HS-27A (cell line): ENCODE measurements around the gene ACADVL.

Experiments
- DNase-seq: peaks from one replicate; pipeline ENCODE4 v3.0.0-alpha.2; 2012; ENCODE audit warnings: low read depth, missing footprints

ACADVL gene

GRCh38 chr17:7191571-7192270 is 28.0 kb upstream of the ACADVL start:
- DNase-seq: no peak

- no peak for DNase-seq
Observed at GRCh38 chr17:7192271-7192937, 27.3 kb upstream of the ACADVL start.

DNA sequence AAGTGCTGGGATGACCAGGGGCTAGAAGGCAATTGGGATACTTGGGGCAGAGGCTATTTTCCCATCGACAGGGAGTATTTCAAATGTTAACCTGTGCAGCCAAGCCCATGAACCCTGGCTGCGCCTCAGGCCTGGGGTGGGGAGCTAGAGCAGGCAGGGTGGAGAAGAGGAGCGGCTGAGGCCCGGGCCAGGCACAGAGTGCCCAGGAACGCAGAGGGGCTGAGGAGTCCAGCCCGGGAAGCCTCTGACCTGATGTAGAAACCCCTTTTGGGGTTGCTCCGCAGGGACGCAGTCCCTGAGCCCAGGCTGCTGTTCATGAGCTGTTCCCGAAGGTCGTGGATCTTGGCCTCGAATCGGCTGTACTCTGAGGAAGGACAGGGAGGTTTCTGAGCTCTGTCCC is 23.8 kb upstream of the ACADVL start:
- no peak for DNase-seq

GRCh38 chr17:7196651-7197401 is 22.9 kb upstream of the ACADVL start:
- DNase-seq: no peak

- DNase-seq: no peak
Observed at GRCh38 chr17:7203391-7203790, 16.3 kb upstream of the ACADVL start.

GRCh38 chr17:7204336-7204735 is 15.4 kb upstream of the ACADVL start:
- no peak for DNase-seq

GRCh38 chr17:7204828-7205461 is 14.8 kb upstream of the ACADVL start:
- no peak for DNase-seq

DNA sequence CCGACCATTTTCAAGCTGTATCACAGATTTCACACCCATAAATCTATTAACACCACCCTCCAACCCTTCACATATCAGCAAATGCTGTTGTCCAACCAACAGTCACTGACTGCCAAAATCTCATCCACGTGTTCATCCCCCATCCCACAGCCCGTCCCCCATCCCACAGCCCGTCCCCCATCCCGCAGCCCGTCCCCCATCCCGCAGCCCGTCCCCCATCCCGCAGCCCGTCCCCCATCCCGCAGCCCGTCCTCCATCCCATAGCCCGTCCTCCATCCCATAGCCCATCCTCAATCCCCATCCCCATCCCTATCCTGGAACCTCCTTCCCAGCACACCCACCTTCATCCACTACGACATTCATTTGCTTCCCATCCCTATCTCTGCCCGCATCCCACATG is 14.2 kb upstream of the ACADVL start:
- DNase-seq: no peak

DNA sequence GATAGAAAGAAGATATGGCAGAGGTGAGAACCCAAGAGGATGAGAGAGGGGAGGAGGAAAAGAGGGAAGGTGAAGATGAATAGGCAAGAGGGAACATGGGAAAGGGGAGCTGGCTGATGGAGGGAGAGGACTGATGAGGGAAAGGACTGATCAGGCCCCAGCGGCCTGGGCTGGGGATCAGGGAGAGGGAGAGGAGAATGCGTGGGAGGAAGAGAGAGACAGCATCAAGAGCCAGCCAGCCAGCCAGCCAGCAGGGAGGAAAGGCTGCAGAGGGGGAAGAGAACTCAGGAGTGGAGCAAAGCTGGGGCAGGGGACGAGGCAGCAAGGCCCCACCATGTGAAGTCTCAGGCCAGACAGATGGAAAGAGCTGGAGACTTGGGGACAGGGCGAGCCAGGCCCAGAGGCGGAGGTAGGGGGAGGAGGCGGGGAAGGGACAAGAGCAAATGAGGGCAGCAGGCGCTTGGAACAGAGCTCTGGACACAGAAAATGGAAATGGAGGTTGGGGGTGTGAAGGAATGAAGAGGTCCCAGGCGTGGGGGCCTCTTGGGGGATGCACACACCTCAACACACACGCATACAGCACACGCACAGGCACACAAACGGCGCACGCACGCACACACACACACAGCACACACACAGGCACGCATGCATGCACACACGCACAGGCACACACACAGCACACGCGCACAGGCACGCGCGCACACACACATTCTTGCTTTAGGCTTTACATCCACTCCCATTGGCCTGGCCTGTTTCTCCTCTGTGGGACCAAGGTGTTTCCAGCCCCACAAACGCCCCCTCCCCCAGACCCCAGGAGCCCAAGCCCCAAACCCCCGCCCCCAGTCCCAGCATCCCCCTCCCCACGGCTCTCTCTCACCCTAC is 12.4 kb upstream of the ACADVL start:
- DNase-seq: no peak

- DNase-seq: no peak
Observed at GRCh38 chr17:7208027-7208571, 11.6 kb upstream of the ACADVL start.

- DNase-seq: no peak
Observed at GRCh38 chr17:7208754-7209460, 10.8 kb upstream of the ACADVL start.

DNA sequence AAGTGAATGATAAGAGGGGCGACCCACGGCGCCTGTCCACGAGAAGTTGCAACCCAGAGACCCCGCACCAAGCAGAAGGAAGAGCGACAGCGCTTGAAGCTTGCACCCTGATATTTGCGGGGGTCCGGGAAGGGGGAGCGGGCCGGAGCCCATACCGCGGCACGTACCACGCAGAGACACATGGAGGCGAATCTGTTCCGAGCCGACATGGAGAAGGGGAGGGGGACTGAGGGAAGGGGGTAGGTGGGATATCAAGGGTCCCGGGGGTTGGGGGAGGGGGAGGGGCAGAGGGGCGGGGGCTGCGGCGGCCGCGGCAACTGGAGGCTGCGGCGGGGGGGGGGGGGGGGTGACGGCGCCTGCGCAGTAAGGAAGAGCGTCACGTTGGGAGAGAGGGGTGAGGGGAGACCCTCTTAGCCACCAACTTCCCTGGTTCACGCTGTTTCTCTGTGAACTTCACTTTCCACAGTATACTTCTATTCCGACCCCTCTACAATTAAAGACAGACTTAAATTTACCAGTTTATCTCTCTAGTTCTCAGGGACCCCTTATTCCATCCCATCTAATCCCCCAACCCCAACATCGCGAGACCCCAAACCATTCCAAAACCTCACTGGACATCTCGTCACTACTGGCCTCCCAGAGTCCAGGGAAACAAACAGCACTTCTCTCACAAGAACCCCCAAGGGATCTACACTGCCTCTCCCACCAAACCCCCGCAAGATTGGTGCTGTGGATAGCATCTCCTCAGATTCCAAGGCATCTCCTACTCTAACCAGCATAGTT is 8.1 kb upstream of the ACADVL start:
- no peak for DNase-seq

DNA sequence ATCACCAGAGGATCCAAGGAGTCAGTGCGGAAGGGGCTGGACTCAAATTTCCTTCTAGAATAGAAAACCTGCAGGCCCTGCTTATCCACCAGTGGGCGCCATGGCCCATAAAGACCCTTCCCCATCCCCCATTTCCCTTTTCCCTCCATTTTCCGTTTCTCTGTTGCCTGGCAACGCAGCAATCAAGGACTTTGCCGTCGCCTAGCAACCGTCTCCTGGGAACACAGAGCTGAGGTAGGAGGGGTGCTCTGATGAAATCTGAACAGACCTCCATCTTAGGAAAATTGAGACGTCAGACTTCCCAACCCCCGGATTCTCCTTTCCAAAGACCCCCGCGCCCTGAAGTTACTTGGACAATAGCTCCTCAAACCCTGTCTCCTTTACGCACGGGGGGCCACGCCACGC is 5.8 kb upstream of the ACADVL start:
- no peak for DNase-seq

- no peak for DNase-seq
Observed at GRCh38 chr17:7214300-7215135, 5.2 kb upstream of the ACADVL start.

GRCh38 chr17:7215136-7215638 is 4.6 kb upstream of the ACADVL start:
- no peak for DNase-seq

- no peak for DNase-seq
Observed at GRCh38 chr17:7215652-7216180, 4.0 kb upstream of the ACADVL start.

DNA sequence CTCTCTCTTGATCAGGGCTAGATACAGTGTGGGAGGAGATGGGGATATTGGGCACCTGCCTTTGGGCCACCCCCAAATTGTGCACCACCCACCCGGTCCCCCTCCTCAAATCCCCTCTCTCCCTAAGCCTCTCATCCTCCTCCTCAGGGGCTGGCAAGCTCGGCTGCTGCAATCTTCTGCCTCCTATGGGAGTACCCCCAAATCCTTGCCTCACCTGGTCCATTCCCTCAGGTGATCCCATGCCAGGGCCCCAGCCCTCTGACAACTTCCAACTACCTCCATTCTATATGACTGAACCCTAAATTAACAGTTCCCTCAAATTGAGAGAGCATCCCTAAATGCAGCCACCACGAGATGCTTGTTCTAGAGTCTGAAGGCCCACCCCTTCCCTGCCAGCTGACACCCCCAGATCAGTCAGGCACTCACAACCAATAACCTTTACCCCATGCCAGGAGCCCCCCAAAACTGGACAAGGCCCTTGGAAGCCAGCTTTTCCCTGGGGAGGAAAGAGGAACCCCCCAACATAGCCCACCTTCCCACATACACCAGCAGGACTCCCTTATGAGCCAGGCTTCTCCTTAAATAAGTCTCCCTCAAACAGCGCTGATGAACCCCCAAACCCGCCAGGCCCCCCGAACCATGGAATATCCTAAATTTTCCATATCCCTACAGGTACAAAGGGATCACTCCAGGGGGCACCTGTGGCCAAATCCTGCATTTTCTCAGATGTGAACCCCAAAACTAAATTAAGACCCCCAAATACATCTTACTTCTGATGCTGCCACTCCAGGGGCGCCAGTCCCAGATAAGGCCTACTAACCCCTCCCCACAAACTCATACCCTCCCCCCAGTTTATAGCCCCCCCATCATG is 3.3 kb upstream of the ACADVL start:
- no peak for DNase-seq
